Measurements from ENCODE around the gene SFXN5. TPM values are rescaled to one million over a fixed set of nuclear protein-coding genes. Genes with fewer than 3 reads are reported as not detected.

The SFXN5 gene
- total and polyA plus RNA-seq, 2 of the 8 experiments (the other 6 are each of a cell fraction or from before 2014, with no cell fraction given), result 29.3 to 33.1 TPM

- ChIA-PET CTCF (ENCODE audit: partially characterized antibody) (no interaction called here), POLR2A (ENCODE audit: partially characterized antibody) (no interaction called here)
- Histone ChIP-seq H3K79me1 (ENCODE audit: low read depth, low read length) (no peaks in the 10 kb centered on the region), H3K79me2 (ENCODE audit: control insufficient read depth in 1 of 2, insufficient read depth in 2 of 2, low read length in 2 of 2) (no peaks in the 10 kb centered on the region), H2BK12ac (ENCODE audit: low read depth, low read length) (no peak overlapping the region), H3K27me3 (replicated peaks in 1 of 4; ENCODE audit: control insufficient read depth in 3 of 4, extremely low read depth in 1 of 4, insufficient read depth in 3 of 4, low read length in 3 of 4) (no peaks in the 10 kb centered on the region), H2AFZ (ENCODE audit: low read length) (no peak overlapping the region), H3K9ac (replicated peaks in 1 of 4; ENCODE audit: extremely low read depth in 1 of 4, low read depth in 3 of 4, low read length in 3 of 4) (no peak overlapping the region), H3K18ac (ENCODE audit: extremely low read depth, low read length) (no peak overlapping the region; the same call in 1 of the 2 replicates), H4K5ac (ENCODE audit: insufficient read length, low read depth, low read length) (no peak overlapping the region), H3K23ac (ENCODE audit: insufficient read length) (no peak overlapping the region), H2BK5ac (ENCODE audit: low read depth, low read length) (no peak overlapping the region), H2BK20ac (ENCODE audit: low read length) (no peak overlapping the region), H2AK5ac (ENCODE audit: low read depth, low read length) (no peak overlapping the region), H4K20me1 (replicated peaks in 1 of 2; ENCODE audit: control insufficient read depth in 1 of 2, insufficient read depth in 2 of 2, low read length in 2 of 2) (no peaks in the 10 kb centered on the region), H4K8ac (ENCODE audit: extremely low read depth, insufficient read depth, low read length) (no peak overlapping the region), H3K36me3 (ENCODE audit: control insufficient read depth in 2 of 4, insufficient read depth in 4 of 4, low read length in 3 of 4) (no peaks in the 10 kb centered on the region), H3K56ac (replicated peaks; ENCODE audit: insufficient read length, low read depth, low read length) (no peak overlapping the region), H3K27ac (ENCODE audit: low read depth, low read length) (no peak overlapping the region), H3K9me3 (ENCODE audit: insufficient read depth in 2 of 2, low read depth in 1 of 2, low read length in 1 of 2) (no peaks in the 10 kb centered on the region), H2BK120ac (replicated peaks; ENCODE audit: low read depth, low read length) (no peak overlapping the region), H4K91ac (replicated peaks; ENCODE audit: insufficient read length, low read length) (no peak overlapping the region), H2BK15ac (ENCODE audit: low read length) (no peak overlapping the region), H3K4me3 (ENCODE audit: extremely low read depth in 1 of 4, insufficient read depth in 2 of 4, low read depth in 3 of 4, low read length in 4 of 4) (no peak overlapping the region), H3K4ac (replicated peaks; ENCODE audit: insufficient read length, low read depth, low read length) (no peak overlapping the region), H3K23me2 (ENCODE audit: low read depth, low read length) (no peaks in the 10 kb centered on the region), H3K4me1 (replicated peaks in 1 of 4; ENCODE audit: control insufficient read depth in 3 of 4, insufficient read depth in 4 of 4, low read length in 3 of 4) (no peaks in the 10 kb centered on the region; a peak in 1 of 7 replicates), H3K4me2 (ENCODE audit: insufficient read depth in 1 of 2, low read depth in 2 of 2, low read length in 2 of 2) (no peak overlapping the region), H3K14ac (ENCODE audit: insufficient read length) (no peak overlapping the region)
- WGBS, 2 experiments (ENCODE audit: extremely low coverage in 1 of 2, insufficient coverage in 1 of 2, insufficient read length in 1 of 2, insufficient replicate concordance in 2 of 2, low coverage in 1 of 2, low lambda C conversion rate in 2 of 2, missing lambda C conversion rate in 1 of 2), result 77% methylated on average over 6 of the region's 6 CpGs; no CpG with 5 or more reads in 1 of the 2 experiments
- DNase-seq (ENCODE audit: low read depth in 1 of 2, low spot score in 2 of 2) (no peak), FAIRE-seq (no peak)
- TF ChIP-seq ASH2L (IDR thresholded peaks at IDR 0.05; ENCODE audit: low read length) (no peak), CEBPB (IDR thresholded peaks at IDR 0.05; ENCODE audit: low read depth, low read length) (no peak), E2F6 (IDR thresholded peaks at IDR 0.05) (no peak), EP300 (IDR thresholded peaks at IDR 0.05; ENCODE audit: borderline replicate concordance in 1 of 2, low read depth in 2 of 2, low read length in 2 of 2) (no peak), MAX (IDR thresholded peaks at IDR 0.05) (no peak), TAF1 (IDR thresholded peaks at IDR 0.05; ENCODE audit: low read depth, low read length) (no peak), BRCA1 (IDR thresholded peaks at IDR 0.05; ENCODE audit: low read depth, low read length) (no peak), ZNF274 (IDR thresholded peaks at IDR 0.05; ENCODE audit: borderline replicate concordance, extremely low read depth, low read length) (no peak), PHF8 (conservative IDR thresholded peaks at IDR 0.05; ENCODE audit: low read depth, low read length) (no peak), SP4 (IDR thresholded peaks at IDR 0.05; ENCODE audit: low read length) (no peak), SIRT6 (IDR thresholded peaks at IDR 0.05; ENCODE audit: low read length) (no peak), RFX5 (IDR thresholded peaks at IDR 0.05; ENCODE audit: borderline replicate concordance, low read depth, low read length) (no peak), SP1 (IDR thresholded peaks at IDR 0.05; ENCODE audit: low read depth, low read length) (no peak)
These were observed 70.5 kb downstream of the SFXN5 start for GRCh38 chr2:73000808-73001570.
